Measurements from ENCODE around the gene CLN3.
A peak's percentile ranks its signal among the peaks of the same experiment; 100 is the strongest.
"Not testable (repeated sequence)": the region's sequence is repeated elsewhere in the genome, so short reads cannot be mapped to it uniquely, and the experiment has no call there.

Gene CLN3

GRCh38 chr16:28491970-28492474, at the start of gene CLN3:
CLN3 (minus strand) TSS chr16:28492074; CDS start chr16:28491759, 315 bp downstream.
- peak; percentile 89 to 99 (median 94) for DNase-seq
- intact Hi-C loops (cut with DNase I): loop anchor here (10.0 kb wide), 1 partner anchor 63 kb away; the partner anchor contains the start of gene SGF29

- intact Hi-C loops (cut with DNase I): no loop called here
- DNase-seq: no peak
These were observed 48.5 kb upstream of the CLN3 start for GRCh38 chr16:28540346-28540745.

- intact Hi-C loops (cut with DNase I): no loop called here
- DNase-seq: peak; percentile 15 to 87 (median 53)
These were observed 47.1 kb upstream of the CLN3 start, which contains the start of gene NUPR1 for GRCh38 chr16:28538733-28539596. NUPR1 (minus strand) TSS chr16:28538974; CDS start chr16:28538907, 67 bp downstream.

- DNase-seq: no peak
- intact Hi-C loops (cut with DNase I): no loop called here
These were observed 46.3 kb upstream of the CLN3 start for GRCh38 chr16:28537964-28538732.

- DNase-seq: no peak
- intact Hi-C loops (cut with DNase I): no loop called here
These were observed 45.2 kb upstream of the CLN3 start for GRCh38 chr16:28537076-28537475.

GRCh38 chr16:28534542-28535373, 42.9 kb upstream of the CLN3 start:
- intact Hi-C loops (cut with DNase I): no loop called here
- DNase-seq: peak in 2 of 10 donors; percentile 16 to 26

GRCh38 chr16:28532940-28533647, 41.2 kb upstream of the CLN3 start:
- intact Hi-C loops (cut with DNase I): no loop called here

GRCh38 chr16:28531777-28532744, 40.2 kb upstream of the CLN3 start:
- intact Hi-C loops (cut with DNase I): no loop called here

More at GRCh38 chr16:28532940-28533647, 41.2 kb upstream of the CLN3 start:
- no peak for DNase-seq

GRCh38 chr16:28529124-28529523, 37.2 kb upstream of the CLN3 start:
- intact Hi-C loops (cut with DNase I): no loop called here
- no peak for DNase-seq

More at GRCh38 chr16:28531777-28532744, 40.2 kb upstream of the CLN3 start:
- DNase-seq: no peak

- intact Hi-C loops (cut with DNase I): no loop called here
- DNase-seq: no peak
These were observed 36.6 kb upstream of the CLN3 start for GRCh38 chr16:28528463-28528867.

GRCh38 chr16:28527985-28528384, 36.1 kb upstream of the CLN3 start:
- DNase-seq: no peak
- intact Hi-C loops (cut with DNase I): no loop called here

- intact Hi-C loops (cut with DNase I): not testable (repeated sequence)
These were observed 35.4 kb upstream of the CLN3 start for GRCh38 chr16:28527100-28527785.

GRCh38 chr16:28526201-28527099, 34.6 kb upstream of the CLN3 start:
- intact Hi-C loops (cut with DNase I): no loop called here
- no peak for DNase-seq

More at GRCh38 chr16:28527100-28527785, 35.4 kb upstream of the CLN3 start:
- not testable (repeated sequence) for DNase-seq

- DNase-seq: no peak
- intact Hi-C loops (cut with DNase I): no loop called here
These were observed 32.9 kb upstream of the CLN3 start for GRCh38 chr16:28524681-28525171.

GRCh38 chr16:28522792-28523191, 30.9 kb upstream of the CLN3 start:
- intact Hi-C loops (cut with DNase I): no loop called here
- DNase-seq: no peak

- intact Hi-C loops (cut with DNase I): no loop called here
- no peak for DNase-seq
These were observed 29.6 kb upstream of the CLN3 start for GRCh38 chr16:28521436-28521835.

Data from posterior cingulate gyrus (tissue), 11 donors.